HuH-7 (cell line): ENCODE results near the gene SLC17A3.

ENCODE experiments used
- DNase-seq: peaks from one replicate; pipeline ENCODE4 v3.0.0; 2011; ENCODE audit warnings: low spot score

The SLC17A3 gene

DNA sequence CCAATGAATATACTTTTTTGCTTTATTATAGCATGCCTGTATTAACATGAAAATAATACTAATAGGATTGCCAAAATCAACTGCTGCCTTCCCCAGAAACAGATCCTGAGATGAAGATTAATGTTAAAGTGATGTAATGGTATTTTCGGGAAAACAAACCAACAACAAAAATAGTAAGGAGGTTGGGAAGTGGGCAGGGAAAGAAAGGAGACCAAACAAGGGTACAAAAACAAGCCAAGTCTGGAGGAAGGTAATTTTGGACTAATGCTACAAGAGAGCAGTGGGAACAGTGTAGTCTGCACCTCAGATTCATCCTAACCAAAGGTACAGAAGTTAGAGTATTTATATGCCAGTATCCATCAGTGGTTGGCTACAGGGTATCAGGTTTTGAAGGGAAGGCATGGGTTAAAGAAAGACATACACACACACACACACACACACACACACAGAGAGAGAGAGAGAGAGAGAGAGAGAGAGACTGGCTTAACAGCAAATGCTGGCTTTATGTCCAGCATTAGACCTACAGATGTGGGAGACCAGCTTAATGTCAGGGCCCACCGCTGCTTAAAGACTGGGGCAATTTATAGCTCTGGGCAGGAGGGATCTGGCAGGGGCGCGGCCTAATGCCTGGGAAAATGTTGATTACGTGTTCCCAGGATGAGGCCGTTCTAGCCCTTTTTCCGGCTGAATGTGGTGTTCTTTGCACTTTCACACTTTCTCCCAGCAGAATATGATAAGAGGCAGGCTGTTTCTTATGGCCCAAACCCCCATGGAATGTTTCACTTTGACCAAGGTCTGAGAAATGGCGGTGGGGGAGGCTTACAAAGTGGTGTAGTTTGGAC is 38.4 kb downstream of the SLC17A3 start:
- DNase-seq, result no peak

DNA sequence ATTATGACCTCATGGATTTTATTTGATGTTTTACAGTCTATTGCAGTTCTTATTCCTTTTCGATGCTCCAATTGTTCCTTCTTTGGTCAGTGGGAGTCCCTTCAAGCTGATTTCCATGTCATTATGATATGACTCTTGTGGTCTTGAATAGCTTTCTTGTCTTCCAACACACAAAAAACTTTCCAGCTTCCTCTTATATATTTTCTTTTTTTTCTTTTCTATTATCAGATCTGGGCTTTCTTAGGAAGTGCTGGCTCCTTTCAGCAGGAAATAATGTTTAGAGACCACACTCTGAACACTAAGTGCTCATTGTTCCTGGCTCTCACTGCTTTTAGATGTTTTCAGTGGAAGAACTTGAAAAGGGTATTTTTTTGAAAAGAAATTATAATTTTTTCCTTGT is 39.1 kb downstream of the SLC17A3 start:
- DNase-seq, result no peak

DNA sequence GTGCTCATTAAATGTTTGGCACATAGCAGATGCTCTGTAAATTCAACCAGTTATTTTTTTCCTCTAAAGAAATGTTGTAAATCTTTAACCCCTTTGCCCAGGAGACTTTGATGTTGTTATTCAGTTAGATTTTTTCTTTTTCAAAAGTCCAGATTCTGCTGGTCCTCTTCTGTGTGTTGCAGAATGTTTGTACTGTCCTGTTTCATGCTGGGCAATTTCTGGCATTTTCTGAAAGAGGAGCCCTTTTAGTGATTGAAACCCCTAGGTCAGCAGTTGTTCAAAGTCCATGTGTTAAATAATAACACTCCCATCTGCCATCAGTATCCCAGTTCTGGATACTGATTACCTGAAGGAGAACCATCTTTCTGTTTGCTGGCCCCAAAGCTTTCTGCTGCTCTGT is 40.9 kb downstream of the SLC17A3 start:
- DNase-seq, result no peak

DNA sequence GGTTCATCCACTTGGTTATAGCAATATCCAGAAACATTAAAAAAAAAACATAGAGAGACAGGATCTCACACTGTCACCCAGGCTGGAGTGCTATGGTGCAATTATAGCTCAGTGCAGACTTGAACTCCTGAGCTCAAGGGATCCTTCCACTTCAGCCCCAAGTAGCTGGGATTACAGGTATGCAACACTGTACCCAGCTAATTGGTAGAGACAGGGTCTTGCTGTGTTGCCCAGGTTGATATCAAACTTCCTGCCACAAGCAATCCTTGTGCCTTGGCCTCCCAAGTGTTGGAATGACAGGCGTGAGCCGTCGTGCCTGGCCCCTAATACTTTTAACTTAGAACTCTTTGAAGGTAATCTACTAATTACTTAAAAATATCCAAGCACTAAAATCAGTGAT is 41.4 kb downstream of the SLC17A3 start:
- no peak for DNase-seq

DNA sequence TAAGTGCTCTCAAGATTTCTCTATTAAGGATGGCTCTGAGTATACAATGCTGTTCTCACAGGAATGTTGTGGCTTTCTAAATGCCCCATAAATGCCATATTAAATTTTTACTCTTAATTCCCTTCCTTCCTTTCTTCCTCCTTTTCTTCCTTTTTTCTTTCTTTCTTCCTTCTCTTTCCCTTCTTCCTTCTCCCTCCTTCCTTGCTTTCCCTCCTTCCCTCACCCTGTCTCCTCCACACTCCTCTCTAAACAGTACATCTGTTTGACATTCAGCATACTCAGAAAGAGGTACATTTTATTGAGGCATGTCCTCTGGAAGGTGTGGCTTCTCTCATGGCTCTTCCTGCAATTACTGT is 41.8 kb downstream of the SLC17A3 start:
- DNase-seq, result no peak

DNA sequence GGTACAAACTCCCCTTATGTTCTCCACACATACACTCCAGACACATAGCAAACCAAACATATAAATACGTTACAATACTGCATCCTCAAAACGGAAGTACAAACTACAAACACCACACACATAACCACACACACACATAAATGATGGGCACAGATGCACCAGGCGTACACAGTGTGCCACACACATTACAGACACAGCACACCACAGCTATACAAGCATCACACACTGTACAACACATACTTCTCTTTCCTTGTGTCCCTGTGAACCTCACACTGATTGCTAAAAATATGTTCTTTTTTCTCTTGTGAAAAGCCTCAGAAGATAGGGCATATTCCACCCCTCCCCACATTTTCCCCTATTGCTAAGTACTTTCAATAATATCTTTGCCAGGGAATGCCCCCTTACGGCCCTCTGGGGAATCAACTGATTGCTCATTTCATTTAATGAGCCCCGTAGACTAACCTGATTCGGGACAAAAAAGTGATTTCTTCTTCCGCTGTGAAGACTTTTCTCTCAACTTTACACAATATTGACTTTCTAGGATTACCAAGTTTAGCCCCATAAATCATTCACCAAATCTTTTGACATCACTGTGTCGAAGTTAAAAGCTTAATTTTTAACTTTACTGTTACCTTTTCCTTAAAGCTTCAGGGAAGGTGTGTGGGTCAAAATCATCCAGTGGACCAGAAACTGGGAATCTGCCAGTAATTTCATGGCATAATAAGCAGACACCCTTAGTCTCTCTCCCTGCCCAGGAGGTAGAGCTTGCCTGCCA is 42.3 kb downstream of the SLC17A3 start, which contains the start of gene SLC17A1:
SLC17A1 (minus strand) TSS at position 521 of the 775 bp plus-strand sequence. CDS start 1,495 bp downstream, outside the sequence.
- no peak for DNase-seq

DNA sequence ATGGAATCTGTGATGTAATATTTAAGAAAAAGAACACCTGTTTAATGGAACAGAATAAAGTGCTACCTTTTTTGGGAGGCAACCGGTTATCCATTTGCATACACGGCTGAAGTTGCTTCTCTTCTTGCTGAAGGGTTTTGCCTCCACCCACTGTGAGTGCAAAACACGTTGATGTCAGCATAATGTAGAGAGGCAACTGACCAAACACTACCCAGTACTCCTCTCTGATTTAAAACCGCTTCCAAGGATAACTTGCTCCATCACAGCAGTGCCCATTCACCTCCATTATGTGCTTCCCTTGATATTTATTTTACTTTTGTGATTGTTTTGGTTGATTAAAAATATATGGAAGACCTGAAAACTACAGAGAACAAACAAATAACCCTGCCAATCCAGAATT is 43.6 kb downstream of the SLC17A3 start:
- no peak for DNase-seq

DNA sequence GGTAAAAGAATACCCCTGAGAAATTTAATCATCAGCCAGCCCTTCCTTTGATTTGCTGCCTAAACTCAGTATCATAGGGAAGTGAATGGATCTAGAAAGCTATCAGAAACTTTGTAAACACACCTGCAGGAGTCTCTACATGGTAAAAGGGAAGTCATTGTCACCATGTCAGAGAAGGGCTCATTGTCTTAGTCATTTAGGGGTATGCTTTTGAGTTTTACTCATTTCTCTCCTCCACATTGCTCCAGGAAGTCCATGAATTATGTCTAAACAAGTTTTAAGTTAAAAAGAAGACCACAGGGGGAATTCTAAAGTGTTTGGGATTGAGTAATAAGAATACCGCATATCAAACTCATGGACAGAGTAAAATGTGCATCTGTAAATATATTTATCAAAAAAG is 44.7 kb downstream of the SLC17A3 start:
- no peak for DNase-seq

DNA sequence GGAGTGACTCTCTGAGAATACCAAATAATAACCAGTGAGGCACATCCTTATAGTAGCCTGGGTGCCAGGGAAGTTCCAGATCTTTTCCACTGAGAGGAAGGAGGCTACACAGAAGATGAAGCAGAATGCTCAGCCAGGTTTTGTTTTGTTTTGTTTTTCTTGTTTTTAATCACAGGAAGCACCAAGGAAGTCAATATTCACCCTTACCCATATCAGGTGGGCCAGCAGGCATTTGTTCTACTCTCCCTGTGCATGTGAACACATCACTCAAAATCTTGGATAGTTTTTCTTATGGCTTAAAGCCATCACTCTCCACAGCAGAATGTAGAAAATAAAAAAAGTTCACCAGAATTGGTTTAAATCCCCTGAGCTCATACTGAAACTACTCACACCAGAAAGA is 52.7 kb downstream of the SLC17A3 start:
- no peak for DNase-seq

DNA sequence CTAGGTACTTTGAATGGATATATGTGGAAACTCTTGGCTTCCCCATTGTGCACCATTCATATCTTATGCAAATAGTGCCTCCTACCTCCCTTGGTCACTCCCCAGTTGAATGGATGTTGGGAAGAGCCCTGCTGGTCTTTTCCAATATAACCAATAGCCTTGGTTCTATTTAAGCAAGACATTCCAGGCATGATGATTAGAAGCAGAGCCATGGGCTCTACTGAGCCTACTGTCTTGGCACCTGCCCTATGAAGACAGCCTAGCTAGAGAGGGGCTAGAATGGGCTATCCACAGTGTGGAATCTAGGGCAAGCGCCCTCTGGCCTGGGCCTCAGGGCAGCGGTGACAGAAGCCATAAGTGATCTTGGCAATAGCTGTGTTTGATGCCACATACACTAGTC is 57.8 kb downstream of the SLC17A3 start:
- DNase-seq, result no peak

DNA sequence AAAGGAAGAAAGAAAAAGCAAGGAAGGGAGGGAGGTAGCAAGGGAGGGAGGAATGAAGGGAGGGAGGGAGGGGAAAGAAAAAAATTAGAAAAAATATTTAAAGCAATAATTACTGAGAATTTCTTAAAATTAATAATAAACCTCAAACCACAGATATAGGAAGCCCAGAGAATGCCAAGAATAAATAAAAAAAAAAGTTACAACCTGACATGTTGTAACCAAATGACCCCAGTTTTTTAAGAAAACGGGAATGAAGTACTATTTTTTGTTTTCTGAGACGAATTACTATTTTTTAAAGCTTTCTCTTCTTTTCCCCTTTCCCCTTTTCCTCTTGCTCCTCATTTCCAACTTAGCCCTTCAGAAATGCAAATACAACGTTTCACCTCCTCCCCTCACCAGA is 58.8 kb downstream of the SLC17A3 start:
- no peak for DNase-seq

DNA sequence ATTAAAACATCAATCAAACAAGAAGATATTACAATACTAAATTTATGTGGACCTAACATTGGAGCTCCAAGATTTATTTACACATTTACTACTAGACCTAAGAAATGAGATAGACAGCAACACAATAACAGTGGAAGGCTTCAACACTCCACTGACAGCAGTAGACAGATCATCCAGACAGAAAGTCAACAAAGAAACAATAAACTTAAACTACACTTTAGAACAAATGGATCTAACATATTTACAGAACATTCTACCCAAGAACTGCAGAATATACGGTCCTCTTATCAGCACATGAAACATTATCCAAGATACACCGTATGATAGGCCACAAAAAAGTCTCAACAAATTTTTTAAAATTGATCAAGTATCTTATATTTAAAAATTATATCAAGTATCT is 69.2 kb downstream of the SLC17A3 start:
- no peak for DNase-seq

DNA sequence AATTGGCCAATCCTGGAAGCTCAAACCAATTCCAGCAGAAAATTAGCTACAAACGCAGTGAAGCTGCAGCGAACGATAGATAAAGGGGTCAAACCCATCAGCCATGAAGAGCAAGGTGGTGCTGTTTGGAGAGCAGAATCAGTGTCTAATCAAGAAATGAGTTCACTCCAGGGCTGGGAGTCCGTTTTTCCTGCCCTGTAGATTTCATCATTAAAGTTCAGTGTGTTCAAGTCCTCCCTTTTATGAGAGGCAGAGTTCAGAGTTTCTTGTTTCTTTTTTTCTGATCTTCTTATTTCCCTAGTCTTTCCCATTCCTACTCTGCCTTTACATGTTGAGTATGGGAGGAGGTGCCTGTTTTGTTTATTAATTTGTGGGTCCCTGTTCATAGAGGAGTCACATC is 72.6 kb downstream of the SLC17A3 start:
- DNase-seq, result no peak
